Activated CD4-positive, alpha-beta T cell treated with anti-CD3 and anti-CD28 coated beads, Interleukin-2, amount 50 U/mL, for 48 hours (primary cell): Measurements from ENCODE around the gene CFAP53.
"Not testable (repeated sequence)": the region's sequence is repeated elsewhere in the genome, so short reads cannot be mapped to it uniquely, and the experiment has no call there.

ENCODE experiments used
- DNase-seq, 2 experiments: peaks; one replicate each; pipeline ENCODE4 v3.0.0-alpha.2; 2020

Gene CFAP53

DNA sequence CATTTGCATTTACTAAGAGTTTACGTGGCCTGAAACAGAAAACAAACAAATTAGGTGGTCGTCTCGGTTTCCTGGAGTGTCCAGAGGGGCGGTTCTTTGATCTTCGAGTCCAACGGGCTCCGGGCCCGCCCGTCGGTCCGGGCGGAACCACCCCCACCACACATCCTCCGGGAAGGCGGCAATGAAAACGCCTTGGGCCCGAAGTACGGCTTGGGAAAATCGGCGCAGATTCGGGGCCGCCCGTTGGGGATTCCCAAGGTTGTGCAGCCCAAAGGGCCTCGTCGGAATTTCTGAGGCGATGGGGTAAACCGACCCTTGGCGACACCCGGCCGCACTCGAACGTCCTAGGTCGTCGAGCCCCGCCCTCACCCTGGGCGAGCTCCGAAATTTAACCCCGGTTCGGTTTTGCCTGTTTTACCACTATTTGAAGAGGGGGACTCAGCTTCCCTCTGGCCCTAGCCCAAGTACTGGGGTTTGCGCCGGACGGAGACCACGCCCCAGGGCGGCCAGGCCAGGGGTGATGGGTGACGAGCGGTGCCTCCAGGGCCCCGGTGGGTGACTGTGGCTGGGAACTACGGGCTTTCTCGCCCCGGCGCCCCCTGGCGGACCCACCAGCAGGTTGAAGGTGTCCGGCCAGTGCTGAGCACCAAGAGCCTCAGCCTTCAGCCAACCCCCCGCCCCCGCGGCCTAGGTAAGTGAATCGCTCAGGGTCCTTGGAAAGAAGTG is 1.9 kb upstream of the CFAP53 start:
- DNase-seq, result peak; percentile 82 to 86

DNA sequence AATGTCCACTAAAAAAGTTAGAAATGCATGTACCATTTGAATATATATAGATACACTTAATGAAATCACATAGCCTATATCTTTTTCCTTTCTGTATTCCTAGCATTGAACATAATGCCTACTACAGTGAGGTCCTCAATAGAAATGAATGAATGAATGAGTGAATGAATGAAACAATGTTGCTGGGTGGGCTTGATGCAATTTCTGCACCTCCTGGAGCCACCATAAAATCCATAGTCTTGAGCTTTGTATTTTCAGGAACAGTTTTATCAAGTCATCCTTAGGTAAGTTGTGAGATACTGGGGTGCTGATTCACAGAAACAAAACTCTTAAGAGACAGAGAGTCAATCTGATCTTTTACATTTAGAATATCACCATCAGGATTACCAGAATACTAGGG is 3.3 kb downstream of the CFAP53 start:
- DNase-seq, result no peak

DNA sequence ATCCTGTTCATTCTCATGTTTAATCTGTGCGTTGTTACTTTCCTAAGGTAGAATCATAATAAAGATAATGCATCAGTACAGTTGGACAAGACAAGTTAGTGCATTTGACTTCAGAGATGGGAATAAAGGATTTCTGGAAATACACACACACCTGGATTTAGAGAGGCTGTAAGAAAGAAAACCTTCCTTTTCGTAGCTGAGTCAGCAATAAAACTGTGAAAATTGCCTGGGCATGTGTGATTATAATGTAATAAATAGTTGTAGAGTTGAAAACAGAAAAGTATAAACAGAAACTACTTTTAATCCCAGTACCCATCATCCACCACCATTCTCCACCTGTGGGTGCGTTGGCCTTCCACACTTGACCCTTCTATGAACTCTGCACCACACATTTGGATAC is 15.4 kb downstream of the CFAP53 start:
- no peak for DNase-seq

DNA sequence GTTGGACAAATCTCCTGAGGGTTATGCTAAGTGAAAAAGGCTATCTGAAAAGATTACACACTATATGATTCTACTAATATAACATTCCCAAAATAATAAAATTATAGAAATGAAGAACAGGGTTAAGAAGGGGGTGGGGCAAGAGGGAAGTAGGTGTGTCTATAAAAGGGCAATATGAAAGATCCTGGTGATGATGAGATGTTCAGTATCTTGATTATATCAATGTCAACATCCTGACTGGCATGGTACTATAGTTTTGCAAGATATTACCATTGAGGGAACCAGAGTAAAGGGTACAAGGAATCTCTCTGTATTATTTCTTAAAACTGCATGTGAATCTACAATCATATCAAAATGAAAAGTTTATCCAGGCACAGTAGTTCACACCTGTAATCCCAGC is 16.7 kb downstream of the CFAP53 start:
- no peak for DNase-seq

DNA sequence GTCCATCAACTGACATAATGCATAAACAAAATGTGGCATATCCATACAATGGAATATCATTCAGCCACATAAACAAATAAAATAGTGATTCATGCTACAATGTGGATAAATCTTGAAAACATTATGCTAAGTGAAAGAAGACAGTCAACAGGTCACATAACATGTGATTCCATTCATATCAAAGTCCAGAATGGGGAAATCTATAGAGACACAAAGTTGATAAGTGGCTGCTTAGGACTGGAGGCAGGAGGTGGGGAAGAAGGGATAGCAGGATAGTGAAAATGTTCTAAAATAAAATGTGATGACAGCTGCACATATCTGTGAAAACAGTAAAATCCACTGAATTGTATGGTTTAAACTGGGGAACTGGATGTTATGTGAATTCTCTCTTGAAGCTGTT is 18.7 kb downstream of the CFAP53 start:
- DNase-seq, result no peak

DNA sequence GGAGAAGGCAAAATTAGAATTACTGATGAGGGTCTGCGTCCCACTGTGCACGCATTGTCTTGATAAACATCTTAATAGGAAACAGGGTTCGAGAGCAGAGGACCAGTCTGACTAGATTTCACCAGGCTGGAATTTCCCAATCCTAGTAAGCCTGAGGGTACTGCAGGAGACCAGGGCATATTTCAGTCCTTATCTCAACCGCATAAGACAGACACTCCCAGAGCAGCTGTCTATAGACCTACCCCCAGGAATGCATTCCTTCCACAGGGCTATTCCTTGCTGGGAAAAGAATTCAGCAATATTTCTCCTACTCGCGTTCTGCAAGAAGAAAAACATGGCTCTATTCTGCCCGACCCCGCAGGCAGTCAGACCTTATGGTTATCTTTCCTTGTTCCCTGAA is 24.5 kb downstream of the CFAP53 start:
- DNase-seq, result not testable (repeated sequence)

DNA sequence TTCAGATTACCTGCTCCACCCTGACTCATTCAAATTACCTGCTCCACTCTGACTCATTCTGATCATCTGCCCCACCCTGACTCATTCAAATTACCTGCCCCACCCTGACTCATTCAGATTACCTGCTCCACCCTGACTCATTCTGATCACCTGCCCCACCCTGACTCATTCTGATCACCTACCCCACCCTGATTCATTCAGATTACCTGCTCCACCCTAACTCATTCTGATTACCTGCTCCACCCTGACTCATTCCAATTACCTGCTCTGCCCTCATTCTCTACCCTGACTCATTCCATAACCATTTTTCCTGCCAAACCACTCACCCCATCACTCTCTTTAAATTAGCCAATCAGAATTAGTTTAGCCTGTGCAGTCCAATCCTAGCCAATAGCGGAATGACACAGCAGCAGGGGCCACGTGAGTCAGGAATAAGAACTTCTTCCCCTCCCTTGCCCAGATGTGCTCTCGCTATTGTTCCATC is 26.2 kb downstream of the CFAP53 start:
- DNase-seq, result peak in 1 of 2 experiments; percentile 5

DNA sequence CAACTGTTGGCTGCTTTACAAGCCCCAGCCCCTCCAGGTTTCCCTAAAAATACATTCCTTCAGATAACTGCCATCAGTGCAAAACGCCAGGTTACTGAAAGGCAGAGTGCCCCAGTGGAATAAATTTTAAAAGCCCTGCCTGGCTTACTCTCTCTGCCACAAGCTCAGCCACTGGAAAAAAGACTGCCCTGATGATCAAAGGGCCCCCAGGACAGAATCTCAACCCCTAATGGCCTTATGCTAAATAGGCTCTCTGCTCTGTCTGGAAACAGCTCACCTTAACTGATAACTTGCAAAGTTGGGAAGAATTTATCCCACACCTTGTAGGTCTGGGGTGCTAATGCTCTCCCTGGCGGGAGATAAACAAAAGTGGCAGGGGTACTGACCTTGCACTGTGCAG is 33.9 kb downstream of the CFAP53 start:
- DNase-seq, result no peak

DNA sequence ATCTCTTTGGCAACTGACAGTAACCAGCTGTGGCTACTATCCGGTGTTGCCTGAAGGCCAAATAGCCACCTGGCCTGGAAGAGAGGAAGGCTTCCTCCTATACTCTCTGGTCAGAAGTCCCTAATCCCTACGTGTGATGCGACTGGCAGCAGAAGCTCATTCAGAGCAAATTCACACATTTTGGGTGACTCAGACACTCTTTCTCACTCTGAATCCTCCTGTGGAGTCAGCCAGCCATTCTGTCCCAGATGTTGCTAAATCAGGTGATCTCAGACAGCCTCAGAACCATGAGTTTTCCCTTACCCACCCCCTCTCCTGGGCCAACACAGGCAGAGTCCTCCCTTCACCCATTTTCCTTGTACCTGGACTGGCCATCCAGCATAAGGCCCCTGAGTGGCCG is 34.7 kb downstream of the CFAP53 start:
- peak in 1 of 2 experiments; percentile 10 for DNase-seq

DNA sequence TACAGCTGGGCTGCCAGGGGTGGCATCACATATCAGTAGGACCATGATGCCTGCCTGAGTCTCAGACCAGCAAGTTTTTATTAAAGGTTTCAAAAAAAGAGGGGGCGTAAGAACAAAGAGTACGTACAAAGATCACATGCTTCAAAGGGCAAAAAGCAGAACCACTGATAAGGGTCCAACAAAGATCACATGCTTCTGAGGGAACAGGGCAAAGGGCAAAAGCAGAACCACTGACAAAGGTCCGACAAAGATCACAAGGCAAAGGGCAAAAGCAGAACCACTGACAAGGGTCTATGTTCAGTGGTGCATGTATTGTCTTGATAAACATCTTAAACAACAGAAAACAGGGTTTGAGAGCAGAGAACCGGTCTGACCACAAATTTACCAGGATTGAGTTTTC is 46.0 kb downstream of the CFAP53 start:
- not testable (repeated sequence) for DNase-seq

DNA sequence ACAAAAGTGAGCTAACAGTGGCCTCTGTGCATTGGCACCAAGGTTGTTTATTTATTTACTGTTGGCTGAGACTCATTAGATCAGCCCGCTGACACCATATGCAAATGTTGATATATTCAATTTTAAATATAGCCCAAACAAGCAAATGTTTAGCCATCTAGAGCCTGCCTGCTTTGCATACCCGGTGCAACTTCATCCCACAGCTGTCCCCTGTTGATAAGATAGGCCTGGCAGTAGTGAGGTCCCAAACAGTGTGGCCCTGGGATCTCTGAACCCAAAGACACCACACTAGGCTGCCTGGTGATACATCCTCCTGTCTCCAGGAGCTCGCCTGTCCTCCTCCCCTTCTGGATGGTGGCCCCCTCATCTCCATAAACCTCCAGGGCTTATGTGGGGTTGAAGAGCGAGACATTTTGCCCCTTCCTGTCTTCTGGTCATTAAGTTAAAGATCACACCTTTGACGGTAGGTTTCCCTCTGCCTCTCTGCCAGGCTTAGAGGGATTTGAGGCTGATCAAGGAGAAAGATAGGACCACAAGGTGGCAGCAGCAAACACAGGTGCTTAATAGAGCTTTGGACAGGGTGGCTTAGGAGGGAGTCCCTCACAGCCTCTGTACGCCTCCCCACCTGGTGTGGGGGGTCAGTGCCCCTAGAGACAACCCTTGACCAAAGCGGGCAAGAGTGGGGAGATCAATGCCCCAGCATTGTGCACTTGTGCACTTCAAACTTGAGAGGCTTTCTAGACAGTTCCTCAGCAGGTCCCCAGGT is 47.7 kb downstream of the CFAP53 start:
- DNase-seq, result peak; percentile 24 to 36

DNA sequence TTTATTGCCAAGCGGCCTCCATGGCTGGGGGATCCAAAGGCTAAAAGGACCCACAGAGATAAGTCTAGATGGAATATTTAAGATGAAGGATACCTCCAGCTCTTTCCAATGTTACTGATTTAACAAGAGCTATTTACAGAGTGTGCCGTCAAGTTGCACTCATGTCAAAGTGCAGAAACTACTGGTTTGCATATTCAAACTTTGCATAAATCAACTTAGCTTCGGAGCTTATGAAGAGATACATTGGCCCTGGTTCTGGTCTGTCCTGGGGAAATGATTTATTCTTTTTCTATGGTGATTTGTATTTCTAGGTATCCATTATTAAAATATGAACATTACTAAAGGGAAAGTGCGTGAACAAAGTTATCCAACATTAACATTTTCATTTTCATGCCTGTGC is 57.0 kb downstream of the CFAP53 start:
- DNase-seq, result no peak

DNA sequence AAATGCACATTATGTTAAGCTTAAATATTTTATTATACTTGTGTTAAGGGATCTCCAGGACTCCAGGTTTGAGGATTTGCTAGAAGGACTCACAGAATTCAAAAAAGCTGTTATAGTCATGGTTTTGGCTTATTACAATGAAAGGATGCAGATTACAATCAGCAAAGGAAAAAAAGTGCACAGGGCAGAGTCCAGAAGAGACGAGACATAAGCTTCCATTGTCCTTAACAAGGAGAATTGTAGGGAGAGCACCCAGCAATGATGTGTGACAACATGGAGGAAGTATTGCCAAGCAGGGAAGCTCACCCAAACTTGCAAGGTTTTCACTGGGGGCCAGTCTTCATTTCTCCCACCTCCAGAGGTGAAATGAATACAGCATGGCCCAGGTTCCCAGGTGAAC is 58.6 kb downstream of the CFAP53 start:
- DNase-seq, result no peak

DNA sequence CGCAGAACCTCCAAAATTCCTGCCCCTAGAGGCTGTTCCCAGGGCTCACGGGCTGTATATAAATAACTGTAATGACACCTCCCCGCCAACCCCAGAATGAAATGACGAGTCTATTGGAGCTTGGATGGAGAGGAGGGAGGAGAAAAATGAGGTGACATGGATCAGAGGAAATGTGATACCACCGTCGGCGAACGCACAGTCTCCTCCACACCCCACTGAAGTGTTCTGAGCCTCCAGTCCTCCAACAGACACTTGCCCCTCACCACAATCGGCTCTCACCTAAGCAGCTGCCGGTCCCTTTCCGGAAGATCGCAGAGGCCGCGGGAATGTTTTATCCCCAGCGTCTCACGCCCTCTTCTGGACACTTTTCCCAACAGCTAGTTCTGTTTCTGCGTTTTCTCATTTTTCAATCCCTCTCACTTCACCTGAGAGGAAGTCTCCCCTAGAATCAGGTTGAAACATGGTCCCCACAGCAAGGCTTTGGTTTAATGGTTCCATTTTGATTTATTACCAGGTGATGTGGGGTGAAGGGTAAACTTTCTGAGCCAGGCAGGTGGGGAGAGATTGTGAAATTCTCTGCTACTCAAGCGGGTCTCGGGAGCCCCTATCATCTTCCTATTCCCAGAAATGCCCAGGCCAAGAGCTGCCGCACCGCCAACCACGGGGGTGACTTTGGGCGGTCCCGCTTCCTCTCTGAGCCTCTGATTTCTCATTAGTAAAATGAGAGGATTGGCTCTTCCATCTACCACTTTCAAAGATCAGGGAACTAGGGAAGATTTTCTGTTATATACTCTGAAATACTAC is 62.3 kb downstream of the CFAP53 start:
- peak in 1 of 2 experiments; percentile 39 for DNase-seq

DNA sequence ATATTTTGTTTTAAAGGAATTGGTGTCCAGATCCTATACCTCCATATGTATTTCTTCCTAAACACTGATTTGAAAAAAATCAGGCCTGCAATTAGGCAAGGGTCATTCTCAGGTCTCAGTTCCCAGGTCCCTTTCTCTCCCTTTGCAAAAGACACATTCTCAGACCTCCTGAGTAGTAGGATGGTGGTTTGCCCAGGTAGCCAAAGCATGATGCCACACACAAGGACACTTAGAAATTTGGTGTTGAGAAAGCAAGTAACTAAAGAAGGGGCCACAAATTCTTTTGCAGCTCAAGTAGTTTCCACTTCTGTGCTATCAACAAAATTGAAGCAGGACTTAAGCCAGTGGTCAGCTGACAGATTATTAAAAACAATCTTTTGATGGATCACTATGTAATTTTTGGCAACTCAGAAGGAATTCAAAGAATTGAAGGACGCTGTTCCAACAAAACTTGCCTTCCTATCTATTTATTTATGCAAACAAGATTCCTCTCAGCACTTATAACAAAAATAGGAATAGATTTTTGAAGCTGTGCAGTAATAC is 64.7 kb downstream of the CFAP53 start:
- no peak for DNase-seq

DNA sequence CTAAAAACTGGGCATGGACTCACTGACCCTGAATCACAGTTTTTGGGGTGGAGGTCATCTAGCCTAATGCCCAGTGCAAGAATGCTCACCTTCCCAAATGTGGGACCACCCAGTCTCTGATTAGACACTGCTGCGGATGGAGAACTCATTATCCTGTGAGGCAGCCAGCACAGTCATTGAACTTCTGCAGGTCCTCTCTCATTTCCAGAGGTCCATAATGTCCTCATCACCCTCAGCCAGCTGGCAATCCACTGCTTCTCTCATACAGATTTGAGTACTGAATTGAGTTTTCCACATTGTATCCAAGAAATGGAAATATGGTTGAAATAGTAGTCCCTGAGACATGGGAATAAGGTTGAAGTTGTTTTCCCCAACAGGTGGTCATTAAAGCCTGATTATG is 66.4 kb downstream of the CFAP53 start:
- no peak for DNase-seq

DNA sequence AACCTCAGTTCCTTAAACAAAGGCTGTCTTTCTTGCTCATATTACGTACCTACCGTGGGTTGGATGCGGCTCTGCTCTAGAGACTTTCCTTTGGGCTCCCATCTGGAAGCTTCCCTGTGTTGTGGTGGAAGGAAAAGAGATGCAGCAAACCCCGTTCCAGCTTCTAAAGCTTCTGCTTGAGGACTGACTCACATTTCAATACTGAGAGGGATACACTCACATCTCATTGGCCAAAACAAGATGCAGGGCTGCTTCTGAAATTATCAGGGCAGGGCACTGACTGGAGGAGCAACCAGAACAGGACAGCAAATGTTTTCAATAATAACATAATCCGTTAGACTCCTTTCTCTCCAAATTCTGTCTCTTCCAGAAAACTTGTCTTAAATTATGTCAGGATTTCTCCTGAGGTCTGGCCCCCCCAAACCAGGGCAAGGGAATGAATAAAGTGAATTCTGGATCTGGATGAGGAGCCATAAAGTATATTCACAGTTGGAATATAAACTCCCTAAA is 66.9 kb downstream of the CFAP53 start:
- no peak for DNase-seq

DNA sequence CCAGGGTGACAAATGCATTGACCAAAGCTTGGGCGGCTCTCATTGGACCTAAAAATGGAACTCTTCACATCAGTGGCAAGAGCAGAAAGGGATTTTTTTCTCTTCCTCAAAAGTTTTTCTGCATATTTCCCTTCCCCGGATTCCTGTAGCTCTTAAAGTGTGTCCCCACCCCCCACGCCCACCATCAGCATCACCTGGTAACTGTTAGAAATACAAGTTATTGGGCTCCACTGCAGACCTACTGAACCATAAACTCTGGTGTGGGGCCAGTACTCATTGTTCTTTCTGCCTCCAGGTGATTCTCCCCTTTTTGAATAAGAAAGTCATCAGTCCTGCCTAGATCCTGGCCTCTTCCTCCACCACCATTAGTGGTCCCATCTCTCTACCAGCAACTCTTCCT is 70.0 kb downstream of the CFAP53 start:
- DNase-seq, result no peak

DNA sequence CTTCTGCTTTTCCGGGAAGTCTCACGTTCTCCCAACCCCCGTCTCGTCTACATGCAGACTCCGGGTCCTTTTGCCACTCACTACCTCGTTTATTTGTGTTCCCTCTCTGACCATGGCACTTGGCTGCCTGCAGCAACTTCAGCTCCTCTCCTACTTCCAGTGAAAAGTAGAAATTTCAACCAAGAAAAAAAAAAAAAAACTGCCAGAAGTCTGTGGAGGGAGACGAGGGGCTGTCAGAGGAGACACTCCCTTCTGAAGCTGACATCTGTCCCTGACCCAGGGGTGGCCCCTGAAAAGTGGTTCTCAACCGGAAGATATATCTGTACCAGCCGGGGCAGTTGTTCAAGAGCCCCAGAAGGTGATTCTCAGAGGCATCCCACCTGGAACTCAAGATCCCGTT is 70.6 kb downstream of the CFAP53 start:
- no peak for DNase-seq

DNA sequence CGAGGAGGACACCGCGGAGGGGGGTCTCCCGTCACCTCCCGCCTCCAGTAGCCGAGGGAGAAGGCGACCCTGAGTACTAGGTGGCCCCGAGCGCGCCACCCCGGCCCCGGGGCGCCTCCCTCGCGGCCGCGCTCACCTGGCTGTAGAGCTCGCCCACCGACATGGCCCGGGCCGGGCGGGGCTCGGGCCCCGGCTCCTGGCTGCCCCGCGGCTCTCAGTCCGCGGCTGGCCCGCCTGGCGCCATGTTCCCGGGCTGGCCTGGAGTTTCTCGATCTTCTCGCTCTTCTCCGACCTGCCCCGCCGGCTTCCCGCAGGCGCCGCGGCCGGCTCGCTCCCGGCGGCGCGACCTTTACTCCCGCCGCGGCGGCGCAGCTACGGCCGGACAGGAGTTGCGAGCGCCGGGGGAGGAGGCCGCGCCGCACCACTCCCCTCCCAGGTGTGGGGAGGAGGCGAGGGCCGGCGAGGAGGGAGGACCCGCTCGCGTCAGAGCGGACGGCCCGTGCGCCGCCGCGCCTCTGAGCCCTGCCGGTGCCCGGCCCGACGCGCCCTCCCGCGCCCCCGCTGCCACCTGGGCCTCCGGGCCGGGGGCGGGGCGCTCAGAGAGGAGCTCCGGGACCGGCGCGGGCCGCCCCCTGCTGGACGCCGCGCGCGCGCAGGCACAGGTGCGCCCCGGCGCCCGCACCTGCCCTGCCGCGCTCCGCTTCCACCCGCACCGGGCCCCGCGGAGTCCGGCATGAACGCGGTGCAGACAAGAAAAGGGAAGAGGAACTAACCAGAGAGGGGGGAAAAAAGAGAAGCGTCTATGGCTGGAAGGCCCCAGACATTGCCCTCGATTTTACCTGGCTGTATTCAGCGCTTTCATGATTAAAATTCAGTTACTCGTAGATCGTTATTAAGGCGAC is 71.4 kb downstream of the CFAP53 start, which contains the start of gene MYO5B:
MYO5B (minus strand) TSS at position 517 of the 902 bp plus-strand sequence; CDS start at position 163, 354 bp downstream.
- DNase-seq, result peak; percentile 59 to 60

DNA sequence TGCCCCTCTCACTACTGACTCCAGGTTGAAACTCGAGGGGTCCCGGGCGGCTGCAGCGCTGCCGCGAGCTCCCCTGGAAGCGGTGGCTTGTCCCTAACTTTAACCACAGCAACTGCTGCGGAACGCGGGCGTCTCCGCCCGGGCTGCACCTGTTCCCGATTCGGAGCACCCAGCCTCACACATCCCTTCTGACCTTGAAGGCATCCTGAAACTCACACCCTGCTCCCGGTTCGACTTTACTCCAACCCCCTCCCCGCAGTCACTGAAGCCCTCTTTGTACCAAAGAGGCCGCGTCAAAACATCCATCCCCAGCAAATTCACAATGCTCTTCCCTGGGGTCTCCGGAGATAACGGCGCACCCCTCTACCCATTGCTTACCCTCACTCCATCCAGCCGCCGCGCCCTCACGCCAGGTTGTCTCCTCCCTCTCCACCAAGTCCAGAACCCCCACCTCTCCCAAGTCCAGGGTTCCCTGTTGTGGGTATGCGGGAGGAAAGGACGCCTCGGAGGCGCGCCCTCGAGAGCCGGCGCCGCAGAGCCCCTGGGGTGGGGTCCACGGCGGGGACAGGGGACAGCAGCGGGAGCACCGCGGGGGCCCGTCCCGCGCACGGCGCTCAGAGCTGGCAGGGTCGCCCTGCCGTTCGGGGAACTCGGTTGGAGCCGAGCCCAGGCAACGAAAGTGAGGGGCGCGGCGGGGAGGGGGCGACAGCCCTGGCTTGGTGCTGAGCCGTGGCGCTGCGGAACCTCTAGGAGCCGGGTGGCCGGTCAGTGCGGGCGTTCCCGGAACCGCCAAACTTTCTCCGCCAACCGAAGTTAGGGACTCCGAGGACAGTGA is 72.3 kb downstream of the CFAP53 start:
- DNase-seq, result peak in 1 of 2 experiments; percentile 10
